HG03521 (cell line): ENCODE results near the gene RPS2.
A peak's percentile ranks its signal among the peaks of the same experiment; 100 is the strongest.

Experiments
- ATAC-seq: cut with Tn5 transposase; IDR thresholded peaks from one replicate; pipeline ENCODE4 v1.9.1; 2021; ENCODE audit warnings: mild to moderate bottlenecking, moderate library complexity; ENCODE audit not compliant: unreplicated experiment

The RPS2 gene

DNA sequence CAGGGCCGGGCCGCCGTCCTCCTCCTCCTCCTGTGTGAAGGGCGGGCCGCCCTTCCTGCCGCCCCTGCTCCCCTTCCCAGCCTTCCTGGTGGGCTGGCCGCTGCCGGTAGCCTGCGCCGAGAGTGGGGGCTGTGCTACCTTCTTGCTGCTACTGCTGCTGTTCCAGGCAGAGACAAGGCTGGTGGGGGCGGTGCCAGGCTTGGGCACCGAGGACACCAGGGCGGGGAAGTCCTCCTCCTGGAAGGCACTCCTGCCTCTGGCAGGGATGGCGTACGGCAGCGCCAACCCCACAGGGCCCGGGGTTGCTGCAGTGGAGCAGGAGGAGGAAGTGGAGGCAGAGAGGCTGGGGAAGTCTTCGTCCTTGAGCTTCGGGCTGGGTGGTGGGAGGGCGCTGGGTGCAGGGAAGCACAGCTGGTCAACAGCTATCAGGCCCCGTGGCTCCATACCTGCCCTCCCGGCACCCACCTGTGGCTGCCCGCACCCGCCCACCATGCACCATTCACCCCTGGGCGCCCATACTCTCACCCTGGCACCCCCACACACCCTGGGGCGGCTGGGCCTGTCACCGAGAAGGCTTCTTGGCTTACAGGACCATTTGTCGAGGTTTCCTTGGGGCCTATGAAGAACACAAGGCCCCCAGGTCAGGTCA lies 35.4 kb upstream of the RPS2 start:
- ATAC-seq = no peak

DNA sequence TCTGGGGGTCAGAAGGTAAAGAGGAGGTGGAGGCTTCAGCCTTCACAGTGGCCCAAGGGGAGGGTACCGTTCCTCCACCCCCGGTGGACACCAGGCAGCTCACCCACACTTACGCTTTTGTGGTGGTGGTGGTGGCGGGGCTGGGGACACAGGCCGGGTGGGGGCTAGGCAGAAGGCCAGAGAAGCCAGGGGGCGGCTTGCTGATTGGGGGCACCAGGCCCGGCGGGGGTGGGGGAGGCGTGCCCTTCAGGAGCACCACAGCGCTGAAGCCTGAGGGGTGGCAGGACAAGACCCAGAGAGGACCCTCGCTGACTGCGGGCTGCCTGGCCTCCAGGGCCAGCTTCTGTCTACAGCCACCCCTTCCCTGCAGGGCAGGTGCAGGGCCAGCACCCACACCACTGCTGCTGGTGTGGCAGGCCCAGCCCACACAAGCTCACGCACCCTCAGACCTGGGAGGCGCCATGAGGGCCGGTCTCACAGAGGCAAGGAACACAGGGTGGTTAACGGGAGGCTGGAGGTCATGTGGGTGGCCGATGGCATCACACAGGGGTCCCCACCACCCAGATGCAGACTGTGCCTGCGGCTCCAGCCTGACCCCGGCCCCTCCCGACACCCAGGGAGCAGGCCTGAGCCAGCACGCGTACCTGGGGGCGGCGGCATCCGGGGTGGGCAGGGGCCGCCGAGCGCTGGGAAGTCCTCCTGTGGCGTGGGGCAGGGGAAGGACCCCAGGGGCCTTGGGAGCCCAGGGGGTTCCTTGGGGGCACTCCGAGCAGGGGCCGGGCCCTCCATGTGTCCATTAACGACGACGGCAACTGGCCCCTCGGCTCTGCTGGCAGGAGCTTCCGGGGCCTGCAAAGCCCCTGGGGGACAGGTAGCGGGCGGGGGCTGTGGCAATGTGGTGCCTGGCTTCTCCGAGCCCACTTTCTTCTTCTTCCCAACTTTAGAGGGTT lies 34.5 kb upstream of the RPS2 start:
- ATAC-seq = no peak

GRCh38 chr16:1998360-1998835 lies 33.8 kb upstream of the RPS2 start:
- ATAC-seq = no peak

DNA sequence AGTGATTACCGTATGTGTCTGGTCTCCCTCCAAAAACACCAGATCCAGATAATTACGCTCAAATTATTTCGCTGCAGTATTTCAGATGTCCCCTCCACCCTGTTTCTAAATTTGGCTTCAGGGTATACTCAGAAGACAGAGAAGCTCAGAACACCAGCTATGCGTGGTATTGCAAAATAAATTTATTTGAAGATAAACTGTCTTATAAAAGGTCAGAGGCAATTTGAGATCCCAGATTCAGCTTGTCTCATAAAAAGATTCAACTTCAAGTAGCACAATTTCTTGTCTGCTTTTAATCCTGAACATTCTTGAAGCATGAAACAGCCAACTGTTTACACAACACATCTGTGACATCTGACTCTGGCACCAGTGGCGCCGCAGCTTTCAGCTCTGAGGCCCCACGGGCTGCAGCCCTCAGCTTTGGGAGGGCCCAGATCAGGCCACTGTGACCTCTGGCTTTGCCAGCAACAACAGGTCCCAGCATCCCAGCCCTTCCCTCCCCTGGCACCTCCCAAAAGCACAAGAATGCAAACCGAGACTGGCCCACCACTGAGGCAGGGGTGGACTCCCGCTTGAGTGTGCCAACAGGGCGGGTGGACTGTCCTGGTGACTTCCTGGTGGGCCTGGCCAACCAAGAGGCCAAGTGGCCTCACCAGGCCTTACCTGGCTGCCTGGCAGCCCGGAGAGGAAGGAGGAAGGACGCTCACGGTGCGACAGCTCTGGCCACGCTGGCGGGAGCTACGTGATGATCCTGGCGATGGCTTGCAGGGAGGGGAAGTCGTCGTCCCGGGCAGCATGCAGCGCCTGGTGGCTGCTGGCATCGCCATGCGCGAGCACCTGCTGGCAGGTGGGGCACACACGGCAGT lies 33.1 kb upstream of the RPS2 start:
- ATAC-seq = no peak

GRCh38 chr16:1993731-1994131 lies 29.1 kb upstream of the RPS2 start:
- no peak for ATAC-seq

DNA sequence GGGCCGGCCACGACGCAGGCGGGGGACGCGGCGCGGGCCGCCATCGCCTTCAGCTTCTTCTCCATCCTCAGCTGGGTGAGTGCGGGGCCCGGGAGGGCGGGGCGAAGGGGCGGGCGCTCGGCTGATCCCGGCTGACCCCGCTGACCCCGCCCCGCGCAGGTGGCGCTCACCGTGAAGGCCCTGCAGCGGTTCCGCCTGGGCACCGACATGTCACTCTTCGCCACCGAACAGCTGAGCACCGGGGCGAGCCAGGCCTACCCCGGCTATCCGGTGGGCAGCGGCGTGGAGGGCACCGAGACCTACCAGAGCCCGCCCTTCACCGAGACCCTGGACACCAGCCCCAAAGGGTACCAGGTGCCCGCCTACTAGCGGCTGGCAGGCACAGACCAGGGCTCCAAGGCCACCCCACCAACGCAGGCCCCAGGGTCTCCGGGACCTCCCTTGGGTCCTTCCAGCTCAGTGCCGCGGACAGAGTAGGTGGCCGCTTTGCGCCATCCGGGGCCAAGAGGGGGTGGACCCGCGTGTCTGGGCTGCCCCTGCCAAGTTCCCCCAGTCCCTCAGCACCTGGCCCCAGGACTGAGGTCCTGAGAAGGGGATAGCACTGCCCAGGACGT lies 28.2 kb upstream of the RPS2 start:
- ATAC-seq = no peak

- peak; percentile 58 for ATAC-seq
Measured at GRCh38 chr16:1991948-1992703, 27.5 kb upstream of the RPS2 start.

DNA sequence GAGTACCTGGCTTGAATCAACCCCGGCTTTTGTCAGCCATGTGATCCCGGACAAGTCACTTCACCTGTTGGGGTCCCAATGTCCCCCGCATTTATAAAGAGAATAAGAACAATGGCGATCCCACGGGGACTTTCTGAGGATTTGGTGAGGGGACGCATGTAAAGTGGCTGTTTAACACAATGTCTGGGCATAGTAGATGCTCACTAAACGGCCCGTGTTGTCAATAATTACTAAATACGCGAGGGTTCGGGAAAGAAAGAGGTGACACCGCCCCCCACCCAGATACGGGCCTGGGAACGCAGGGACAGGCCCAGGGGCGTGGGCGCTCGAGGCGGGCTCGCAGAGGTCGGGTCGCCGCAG lies 26.9 kb upstream of the RPS2 start:
- ATAC-seq = no peak

- ATAC-seq = peak; percentile 26
Measured at GRCh38 chr16:1991135-1991551, 26.5 kb upstream of the RPS2 start.

DNA sequence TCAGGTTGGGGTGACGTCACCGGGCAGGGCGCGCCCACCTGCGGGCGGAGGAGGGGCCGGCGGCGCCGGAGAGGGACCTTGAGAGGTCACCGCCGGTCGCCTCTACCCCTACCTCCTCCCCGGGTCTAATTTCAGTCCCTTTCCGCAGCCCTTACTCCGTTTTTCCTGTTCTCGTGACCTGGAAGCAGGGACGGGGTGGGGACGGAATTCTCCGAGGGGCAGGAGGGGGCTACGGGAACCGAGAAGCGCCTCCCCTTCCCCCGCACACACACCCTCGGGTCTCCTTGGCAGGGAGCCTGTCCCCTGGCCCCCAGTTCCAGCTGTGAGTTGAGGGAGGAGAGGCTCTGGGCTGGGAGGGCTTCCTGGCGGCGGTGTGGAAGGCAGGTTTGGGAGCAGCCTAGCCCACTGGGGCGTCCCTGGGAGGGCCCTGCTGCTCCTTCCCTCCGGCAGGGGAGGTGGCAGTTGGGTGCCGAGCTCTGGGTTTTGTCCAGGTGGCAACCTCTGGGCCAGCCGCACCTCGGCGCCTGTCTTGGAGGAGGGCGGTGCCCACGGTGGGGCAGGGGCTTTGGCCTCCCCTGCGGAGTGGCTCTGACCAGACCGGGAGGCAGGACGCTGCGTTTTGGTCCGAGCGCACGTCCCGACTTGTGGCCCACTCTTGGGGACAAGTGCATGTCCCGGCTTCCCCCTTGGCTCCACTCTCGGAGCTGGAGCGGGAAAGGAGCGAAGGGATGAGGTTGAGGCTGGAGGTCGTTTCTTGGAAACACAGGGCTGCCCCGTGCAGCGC lies 25.9 kb upstream of the RPS2 start:
- ATAC-seq = no peak

- ATAC-seq = no peak
Measured at GRCh38 chr16:1990101-1990350, 25.4 kb upstream of the RPS2 start.

- no peak for ATAC-seq
Measured at GRCh38 chr16:1989209-1990100, 24.8 kb upstream of the RPS2 start, which contains the start of gene SYNGR3. SYNGR3 (plus strand) TSS chr16:1989970; CDS start chr16:1990103, 133 bp downstream.

GRCh38 chr16:1987198-1987597 lies 22.6 kb upstream of the RPS2 start:
- ATAC-seq = no peak

- no peak for ATAC-seq
Measured at GRCh38 chr16:1985466-1986150, 21.0 kb upstream of the RPS2 start.

- ATAC-seq = no peak
Measured at GRCh38 chr16:1984347-1985225, 20.0 kb upstream of the RPS2 start.

DNA sequence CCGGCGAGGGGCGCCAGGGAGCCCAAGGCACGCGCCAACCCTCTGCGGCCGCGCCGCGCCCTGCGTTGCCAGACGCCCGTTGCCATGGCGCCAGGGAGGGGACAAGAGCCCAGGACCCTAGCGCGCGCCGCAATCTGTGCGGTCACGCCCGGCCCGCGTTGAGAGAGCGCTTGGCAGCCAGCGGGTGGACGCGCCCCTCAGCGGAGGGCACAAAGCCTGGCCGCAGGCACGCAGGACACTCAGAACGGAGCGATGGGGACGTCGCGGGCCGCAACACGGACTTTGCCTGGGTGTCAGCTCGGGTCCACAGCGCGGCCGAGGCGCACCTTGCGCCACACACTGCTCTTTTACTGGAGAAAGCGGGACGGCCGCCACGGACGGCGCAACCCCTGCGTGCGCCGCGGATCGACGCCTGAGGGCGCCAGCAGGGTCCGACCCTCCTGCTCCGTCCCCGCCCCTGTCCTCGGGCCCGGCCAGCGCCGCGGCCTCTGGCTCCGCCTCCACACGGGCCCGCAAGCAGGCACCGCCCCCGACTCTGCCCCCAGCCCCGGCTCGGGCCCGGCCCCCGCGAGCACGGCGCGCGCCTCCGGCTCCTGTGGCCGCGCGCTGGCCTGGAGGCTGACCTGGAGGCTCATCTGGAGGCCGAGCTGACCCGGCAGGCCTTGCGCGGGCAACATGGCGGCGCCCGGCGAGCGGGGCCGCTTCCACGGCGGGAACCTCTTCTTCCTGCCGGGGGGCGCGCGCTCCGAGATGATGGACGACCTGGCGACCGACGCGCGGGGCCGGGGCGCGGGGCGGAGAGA lies 19.1 kb upstream of the RPS2 start, which contains the start of gene GFER:
GFER (plus strand) TSS at position 650 of the 803 bp plus-strand sequence; CDS start at position 676, 26 bp downstream.
- peak; percentile 79 for ATAC-seq
